ENCODE measurements around the gene PTH2. TPM values are rescaled to one million over a fixed set of nuclear protein-coding genes. Genes with fewer than 3 reads are reported as not detected.
A peak's percentile ranks its signal among the peaks of the same experiment; 100 is the strongest.

Gene PTH2
- total and polyA plus RNA-seq, 8 donors, result not detected

- Histone ChIP-seq H3K4me3 (no peak overlapping the region), H3K27me3 (peaks cover 0 to 11% of the 10 kb centered on the region in 2 donors), H3K36me3 (no peaks in the 10 kb centered on the region), H3K27ac (peak overlapping the region; percentile 18 to 81), H3K9me3 (no peaks in the 10 kb centered on the region), H3K4me1 (no peaks in the 10 kb centered on the region)
- no peak for TF ChIP-seq CTCF (IDR thresholded peaks at IDR 0.05)
- ATAC-seq (peak; percentile 80), DNase-seq (peak in 2 of 4 donors; percentile 74 to 78)
- intact Hi-C loops (cut with DNase I), result no loop called here
These were observed 27.4 kb downstream of the PTH2 start for GRCh38 chr19:49395581-49396407.

- Histone ChIP-seq H3K27ac (no peak overlapping the region), H3K9me3 (no peaks in the 10 kb centered on the region), H3K4me1 (no peaks in the 10 kb centered on the region), H3K27me3 (peaks cover 0 to 11% of the 10 kb centered on the region in 2 donors), H3K36me3 (no peaks in the 10 kb centered on the region), H3K4me3 (no peak overlapping the region)
- no peak for ATAC-seq
- TF ChIP-seq CTCF (IDR thresholded peaks at IDR 0.05), result no peak
- intact Hi-C loops (cut with DNase I), result loop anchor here in 1 of 2 donors (5.0 kb wide), 1 partner anchor 48 kb away; the partner anchor contains the start of gene SLC17A7
- DNase-seq, result no peak
These were observed 29.4 kb downstream of the PTH2 start for GRCh38 chr19:49393881-49394280.

GRCh38 chr19:49391581-49392399, 31.5 kb downstream of the PTH2 start:
- H3K4me3 ChIP-seq, result no peak overlapping the region
- peak; percentile 60 to 72 for TF ChIP-seq CTCF (IDR thresholded peaks at IDR 0.05)

GRCh38 chr19:49390929-49391359, 32.3 kb downstream of the PTH2 start:
- peaks cover 0 to 21% of the 10 kb centered on the region in 2 donors for H3K27me3 ChIP-seq
- H3K27ac ChIP-seq, result no peak overlapping the region
- no peak for ATAC-seq
- H3K4me3 ChIP-seq, result no peak overlapping the region
- DNase-seq, result no peak
- H3K4me1 ChIP-seq, result no peaks in the 10 kb centered on the region
- intact Hi-C loops (cut with DNase I), result loop anchor here in 1 of 2 donors (5.0 kb wide), 1 partner anchor 51 kb away; the partner anchor contains the start of gene SLC17A7
- no peak for TF ChIP-seq CTCF (IDR thresholded peaks at IDR 0.05)
- no peaks in the 10 kb centered on the region for H3K9me3 ChIP-seq
- no peaks in the 10 kb centered on the region for H3K36me3 ChIP-seq

More at GRCh38 chr19:49391581-49392399, 31.5 kb downstream of the PTH2 start:
- DNase-seq, result peak; percentile 49 to 90 (median 82)
- Histone ChIP-seq H3K27ac (no peak overlapping the region), H3K9me3 (no peaks in the 10 kb centered on the region), H3K27me3 (peaks cover 0 to 21% of the 10 kb centered on the region in 2 donors), H3K4me1 (no peaks in the 10 kb centered on the region), H3K36me3 (no peaks in the 10 kb centered on the region)
- intact Hi-C loops (cut with DNase I), result loop anchor here in 1 of 2 donors (5.0 kb wide), 1 partner anchor 51 kb away; the partner anchor contains the start of gene SLC17A7
- ATAC-seq, result peak; percentile 78

Measured in left lung (tissue), 10 donors.